ENCODE data around the gene RPL18. TPM values are rescaled to one million over a fixed set of nuclear protein-coding genes. Genes with fewer than 3 reads are reported as not detected.

RPL18 gene
- total RNA-seq, 2 experiments from 2014 or later: 1,371 to 1,433 TPM

DNA sequence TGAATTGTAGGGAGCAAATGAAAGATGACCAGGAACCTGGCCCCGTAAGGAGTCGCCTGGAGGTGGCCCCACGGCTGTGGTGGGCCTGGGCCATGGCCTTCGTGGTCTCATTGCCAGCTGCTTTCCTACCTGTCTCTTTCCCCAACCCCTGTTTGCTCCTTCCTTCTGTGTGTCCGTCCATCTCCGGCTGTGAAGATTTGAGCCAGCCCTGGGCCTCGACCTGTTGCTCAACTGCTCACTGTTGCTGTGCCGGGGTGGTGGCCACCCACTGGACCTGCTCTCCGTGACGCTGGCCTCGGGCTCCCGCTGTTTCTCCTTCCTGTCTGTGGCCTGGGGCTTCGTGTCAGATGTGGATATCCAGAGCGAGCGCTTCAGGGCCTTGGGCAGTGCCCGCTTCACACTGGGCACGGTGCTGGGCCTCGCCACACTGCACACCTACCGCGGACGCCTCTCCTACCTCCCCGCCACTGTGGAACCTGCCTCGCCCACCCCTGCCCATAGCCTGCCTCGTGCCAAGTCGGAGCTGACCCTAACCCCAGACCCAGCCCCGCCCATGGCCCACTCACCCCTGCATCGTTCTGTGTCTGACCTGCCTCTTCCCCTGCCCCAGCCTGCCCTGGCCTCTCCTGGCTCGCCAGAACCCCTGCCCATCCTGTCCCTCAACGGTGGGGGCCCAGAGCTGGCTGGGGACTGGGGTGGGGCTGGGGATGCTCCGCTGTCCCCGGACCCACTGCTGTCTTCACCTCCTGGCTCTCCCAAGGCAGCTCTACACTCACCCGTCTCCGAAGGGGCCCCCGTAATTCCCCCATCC is 9.7 kb upstream of the RPL18 start:
- Mint-ChIP-seq H3K4me3 (no peak overlapping the region), H3K9me3 (ENCODE audit: insufficient read depth) (no peaks in the 10 kb centered on the region), H3K36me3 (ENCODE audit: low read depth) (peaks cover 27% of the 10 kb centered on the region), H3K4me1 (ENCODE audit: low read depth) (peaks cover 54% of the 10 kb centered on the region), H3K27ac (no peak overlapping the region), H3K27me3 (ENCODE audit: low read depth) (no peaks in the 10 kb centered on the region)
- ChIA-PET POLR2A (interaction anchor here (0.6 to 3.1 kb wide), 4 partner anchors 9 to 12 kb away, joined by 3 to 15 read pairs (median 4); partner anchors contain the start of genes RPL18 and SPHK2), CTCF (no interaction called here)
- ATAC-seq: no peak
- no peak for DNase-seq

GRCh38 chr19:48627865-48628314 is 8.9 kb upstream of the RPL18 start:
- POLR2A ChIA-PET: interaction anchor here (0.7 to 1.3 kb wide), 2 partner anchors 9 to 11 kb away, joined by 3 to 4 read pairs; partner anchors contain the start of genes RPL18 and SPHK2
- Mint-ChIP-seq H3K27me3 (ENCODE audit: low read depth) (no peaks in the 10 kb centered on the region), H3K9me3 (ENCODE audit: insufficient read depth) (no peaks in the 10 kb centered on the region), H3K4me3 (no peak overlapping the region), H3K36me3 (ENCODE audit: low read depth) (peaks cover 29% of the 10 kb centered on the region), H3K4me1 (ENCODE audit: low read depth) (peaks cover 54% of the 10 kb centered on the region), H3K27ac (no peak overlapping the region)
- CTCF ChIA-PET: no interaction called here
- ATAC-seq (no peak), DNase-seq (no peak)

DNA sequence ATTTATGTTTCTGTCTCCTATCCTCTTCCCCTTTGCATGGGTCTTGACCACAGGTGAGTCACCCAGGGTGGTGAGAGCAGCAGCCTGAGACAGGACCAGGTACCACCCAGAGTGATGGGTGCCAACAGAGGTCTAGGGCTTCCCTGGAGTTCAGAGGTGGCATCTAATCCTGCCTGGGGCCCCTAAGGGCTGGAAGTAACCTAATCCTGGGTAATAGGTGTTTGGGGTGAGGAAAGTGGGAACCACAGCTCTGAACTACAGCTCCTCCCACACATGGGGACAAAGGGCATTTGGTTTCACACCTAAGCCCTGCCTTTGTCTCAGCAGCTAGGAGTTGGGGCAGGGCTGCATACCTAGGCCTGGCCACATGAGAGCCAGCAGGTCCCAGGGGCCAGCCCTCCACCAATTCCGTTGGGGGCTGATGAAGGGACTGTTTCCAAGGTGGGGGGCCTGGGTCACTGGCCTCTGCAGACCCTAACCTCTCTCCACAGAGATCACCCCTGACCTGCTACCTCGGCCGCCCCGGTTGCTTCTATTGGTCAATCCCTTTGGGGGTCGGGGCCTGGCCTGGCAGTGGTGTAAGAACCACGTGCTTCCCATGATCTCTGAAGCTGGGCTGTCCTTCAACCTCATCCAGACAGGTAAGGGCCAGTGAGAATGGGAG is 8.4 kb upstream of the RPL18 start:
- peak; percentile 48 for DNase-seq
- no peaks in the 10 kb centered on the region for H3K27me3 Mint-ChIP-seq (ENCODE audit: low read depth)
- ATAC-seq: no peak
- peaks cover 51% of the 10 kb centered on the region for H3K4me1 Mint-ChIP-seq (ENCODE audit: low read depth)
- H3K27ac Mint-ChIP-seq: peak overlapping the region; percentile 55
- peaks cover 29% of the 10 kb centered on the region for H3K36me3 Mint-ChIP-seq (ENCODE audit: low read depth)
- H3K4me3 Mint-ChIP-seq: no peak overlapping the region
- no peaks in the 10 kb centered on the region for H3K9me3 Mint-ChIP-seq (ENCODE audit: insufficient read depth)
- CTCF ChIA-PET: no interaction called here
- POLR2A ChIA-PET: interaction anchor here (0.7 to 1.3 kb wide), 2 partner anchors 8 to 11 kb away, joined by 3 to 4 read pairs; partner anchors contain the start of genes RPL18 and SPHK2

DNA sequence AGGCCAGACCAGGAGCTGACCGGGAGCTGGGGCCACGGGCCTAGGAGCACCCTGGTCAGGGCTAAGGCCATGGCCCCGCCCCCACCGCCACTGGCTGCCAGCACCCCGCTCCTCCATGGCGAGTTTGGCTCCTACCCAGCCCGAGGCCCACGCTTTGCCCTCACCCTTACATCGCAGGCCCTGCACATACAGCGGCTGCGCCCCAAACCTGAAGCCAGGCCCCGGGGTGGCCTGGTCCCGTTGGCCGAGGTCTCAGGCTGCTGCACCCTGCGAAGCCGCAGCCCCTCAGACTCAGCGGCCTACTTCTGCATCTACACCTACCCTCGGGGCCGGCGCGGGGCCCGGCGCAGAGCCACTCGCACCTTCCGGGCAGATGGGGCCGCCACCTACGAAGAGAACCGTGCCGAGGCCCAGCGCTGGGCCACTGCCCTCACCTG is 6.9 kb upstream of the RPL18 start:
- no peak for ATAC-seq
- Mint-ChIP-seq H3K36me3 (ENCODE audit: low read depth) (peaks cover 36% of the 10 kb centered on the region), H3K27ac (no peak overlapping the region), H3K4me3 (no peak overlapping the region), H3K9me3 (ENCODE audit: insufficient read depth) (no peaks in the 10 kb centered on the region), H3K4me1 (ENCODE audit: low read depth) (peaks cover 50% of the 10 kb centered on the region), H3K27me3 (ENCODE audit: low read depth) (no peaks in the 10 kb centered on the region)
- CTCF ChIA-PET: no interaction called here
- POLR2A ChIA-PET: no interaction called here
- DNase-seq: peak; percentile 21

GRCh38 chr19:48624791-48625723 is 6.1 kb upstream of the RPL18 start:
- peak overlapping the region; percentile 76 for H3K4me3 Mint-ChIP-seq

DNA sequence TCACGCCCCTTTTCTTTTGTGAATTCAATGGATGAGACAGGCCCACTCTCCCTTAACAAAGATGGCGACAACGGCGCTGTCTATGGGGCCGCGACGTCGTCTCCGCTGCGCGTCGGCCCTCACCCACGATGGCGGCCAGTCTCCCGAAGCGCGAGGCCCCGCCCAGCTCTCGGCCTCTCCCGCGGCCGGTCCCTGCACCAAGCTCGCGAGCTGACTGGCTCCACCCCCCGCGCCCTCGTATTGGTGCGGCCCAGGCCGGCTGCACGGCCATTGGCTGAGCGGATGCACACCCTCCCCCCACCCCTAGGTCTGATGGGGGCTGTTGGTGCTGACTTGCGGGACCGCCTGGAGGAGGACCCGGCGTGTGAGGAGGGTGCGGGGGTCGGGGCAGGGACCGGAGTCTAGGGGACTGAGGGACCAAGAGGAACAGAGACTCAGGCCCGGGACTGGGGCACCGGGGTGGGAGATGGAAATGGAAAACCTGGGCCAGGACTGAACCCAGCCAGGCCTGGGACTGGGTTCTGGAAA is 5.2 kb upstream of the RPL18 start:
- H3K4me1 Mint-ChIP-seq (ENCODE audit: low read depth): peaks cover 53% of the 10 kb centered on the region
- ATAC-seq: peak; percentile 83
- DNase-seq: peak; percentile 98
- H3K4me3 Mint-ChIP-seq: peak overlapping the region; percentile 76
- ChIA-PET CTCF (interaction anchor here (0.7 to 1.5 kb wide), 8 partner anchors 10 to 369 kb away, joined by 3 to 7 read pairs (median 3); partner anchors contain the start of genes CA11, DBP, GYS1 and RUVBL2), POLR2A (interaction anchor here (0.6 to 1.5 kb wide), 3 partner anchors 8 to 15 kb away, joined by 3 to 7 read pairs (median 4); no protein-coding TSS in a partner anchor)
- H3K27ac Mint-ChIP-seq: peak overlapping the region; percentile 92
- H3K9me3 Mint-ChIP-seq (ENCODE audit: insufficient read depth): no peaks in the 10 kb centered on the region
- peaks cover 35% of the 10 kb centered on the region for H3K36me3 Mint-ChIP-seq (ENCODE audit: low read depth)
- H3K27me3 Mint-ChIP-seq (ENCODE audit: low read depth): no peaks in the 10 kb centered on the region

More at GRCh38 chr19:48624791-48625723, 6.1 kb upstream of the RPL18 start:
- CTCF ChIA-PET: interaction anchor here (1.1 kb wide), 1 partner anchor 36 kb away, joined by 3 read pairs; no protein-coding TSS in a partner anchor
- ATAC-seq (no peak), DNase-seq (no peak)
- H3K27me3 Mint-ChIP-seq (ENCODE audit: low read depth): no peaks in the 10 kb centered on the region
- H3K4me1 Mint-ChIP-seq (ENCODE audit: low read depth): peaks cover 47% of the 10 kb centered on the region
- no peaks in the 10 kb centered on the region for H3K9me3 Mint-ChIP-seq (ENCODE audit: insufficient read depth)
- POLR2A ChIA-PET: no interaction called here
- peak overlapping the region; percentile 92 for H3K27ac Mint-ChIP-seq
- H3K36me3 Mint-ChIP-seq (ENCODE audit: low read depth): peaks cover 34% of the 10 kb centered on the region

GRCh38 chr19:48623556-48624066 is 4.6 kb upstream of the RPL18 start:
- Mint-ChIP-seq H3K36me3 (ENCODE audit: low read depth) (peaks cover 39% of the 10 kb centered on the region), H3K27me3 (ENCODE audit: low read depth) (no peaks in the 10 kb centered on the region), H3K27ac (peak overlapping the region; percentile 92), H3K4me3 (peak overlapping the region; percentile 76), H3K9me3 (ENCODE audit: insufficient read depth) (no peaks in the 10 kb centered on the region), H3K4me1 (ENCODE audit: low read depth) (peaks cover 53% of the 10 kb centered on the region)
- ATAC-seq (no peak), DNase-seq (no peak)
- ChIA-PET CTCF (interaction anchor here (0.7 to 1.5 kb wide), 9 partner anchors 10 to 370 kb away, joined by 3 to 7 read pairs (median 3); partner anchors contain the start of genes CA11, DBP, GYS1 and RUVBL2), POLR2A (interaction anchor here (0.6 to 1.5 kb wide), 3 partner anchors 8 to 14 kb away, joined by 3 to 7 read pairs (median 4); no protein-coding TSS in a partner anchor)

- ATAC-seq (no peak), DNase-seq (peak; percentile 22)
- no peaks in the 10 kb centered on the region for H3K9me3 Mint-ChIP-seq (ENCODE audit: insufficient read depth)
- peaks cover 54% of the 10 kb centered on the region for H3K4me1 Mint-ChIP-seq (ENCODE audit: low read depth)
- CTCF ChIA-PET: interaction anchor here (0.9 to 3.4 kb wide), 7 partner anchors 11 to 176 kb away, joined by 3 to 20 read pairs (median 3); partner anchors contain the start of gene CA11
- POLR2A ChIA-PET: interaction anchor here (0.6 to 2.1 kb wide), 16 partner anchors 8 to 364 kb away, joined by 3 to 15 read pairs (median 4); partner anchors contain the start of genes CA11, CARD8 and DBP
- H3K4me3 Mint-ChIP-seq: peak overlapping the region; percentile 97
- H3K36me3 Mint-ChIP-seq (ENCODE audit: low read depth): peaks cover 62% of the 10 kb centered on the region
- H3K27me3 Mint-ChIP-seq (ENCODE audit: low read depth): no peaks in the 10 kb centered on the region
- H3K27ac Mint-ChIP-seq: peak overlapping the region; percentile 99
Measured at GRCh38 chr19:48619692-48620585, 961 bp upstream of the RPL18 start.

- peak overlapping the region; percentile 97 for H3K4me3 Mint-ChIP-seq
- peak overlapping the region; percentile 99 for H3K27ac Mint-ChIP-seq
- peaks cover 64% of the 10 kb centered on the region for H3K36me3 Mint-ChIP-seq (ENCODE audit: low read depth)
- ATAC-seq (no peak), DNase-seq (peak; percentile 21)
- no peaks in the 10 kb centered on the region for H3K9me3 Mint-ChIP-seq (ENCODE audit: insufficient read depth)
- CTCF ChIA-PET: interaction anchor here (1.0 to 3.4 kb wide), 6 partner anchors 9 to 128 kb away, joined by 3 to 20 read pairs (median 4); no protein-coding TSS in a partner anchor
- POLR2A ChIA-PET: interaction anchor here (1.0 to 2.1 kb wide), 12 partner anchors 10 to 363 kb away, joined by 3 to 12 read pairs (median 4); partner anchors contain the start of genes CA11, CARD8, DBP and SPACA4
- no peaks in the 10 kb centered on the region for H3K27me3 Mint-ChIP-seq (ENCODE audit: low read depth)
- H3K4me1 Mint-ChIP-seq (ENCODE audit: low read depth): peaks cover 40% of the 10 kb centered on the region
Measured at GRCh38 chr19:48618278-48618915, 581 bp downstream of the RPL18 start.

Measured in activated CD8-positive, alpha-beta T cell treated with anti-CD3 and anti-CD28 coated beads, Interleukin-2, amount 10 ng/mL, durations not matched to agents 7 days and 5 days (primary cell).